Measurements from ENCODE around the gene LRG1.
"Not testable (repeated sequence)": the region's sequence is repeated elsewhere in the genome, so short reads cannot be mapped to it uniquely, and the experiment has no call there.

The LRG1 gene

GRCh38 chr19:4576016-4576933, 36.4 kb upstream of the LRG1 start:
- in situ Hi-C loops (cut with HindIII; ENCODE audit: low sequenced_read_pairs) = no loop called here

DNA sequence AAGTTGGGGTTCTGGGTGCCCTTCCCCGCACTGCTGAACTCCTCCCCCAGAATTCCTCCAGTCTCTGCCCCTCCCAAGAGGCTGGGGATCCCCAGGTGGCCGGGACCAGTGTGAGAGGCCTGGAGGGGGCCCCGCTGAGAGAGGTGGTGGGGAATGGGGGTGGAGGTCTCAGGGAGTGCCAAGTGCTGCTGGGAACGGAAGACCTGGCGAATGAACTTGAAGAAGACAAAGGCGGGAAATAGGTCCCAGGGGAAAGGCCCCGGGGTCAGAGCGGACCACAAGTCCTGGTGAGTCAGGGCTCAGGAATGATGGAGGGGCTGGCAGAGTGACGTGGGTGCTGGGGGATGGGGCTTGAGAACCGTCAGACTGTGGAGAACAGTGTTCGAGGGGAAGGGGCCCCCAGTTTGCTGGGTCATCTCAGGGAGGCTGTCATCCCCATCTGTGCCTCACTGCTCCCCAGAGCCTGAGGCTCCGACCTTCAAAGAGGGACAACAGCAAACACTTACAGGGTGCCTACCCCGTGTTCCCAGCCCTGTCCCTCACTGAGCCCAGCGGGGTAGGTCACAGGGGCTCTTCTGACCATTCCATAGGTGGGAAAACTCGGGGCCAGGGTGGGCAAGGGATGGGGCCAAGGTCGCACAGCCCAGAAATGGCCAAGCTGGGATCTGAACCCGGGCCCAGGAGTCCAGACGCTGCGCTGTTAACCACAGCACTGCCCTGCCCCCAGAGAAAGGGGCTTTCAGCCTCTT, 35.6 kb upstream of the LRG1 start:
- in situ Hi-C loops (cut with HindIII; ENCODE audit: low sequenced_read_pairs) = no loop called here

- in situ Hi-C loops (cut with HindIII; ENCODE audit: low sequenced_read_pairs) = no loop called here
Observed at GRCh38 chr19:4573682-4574081, 33.8 kb upstream of the LRG1 start.

GRCh38 chr19:4571305-4571917, 31.6 kb upstream of the LRG1 start:
- in situ Hi-C loops (cut with HindIII; ENCODE audit: low sequenced_read_pairs) = no loop called here

- in situ Hi-C loops (cut with HindIII; ENCODE audit: low sequenced_read_pairs) = no loop called here
Observed at GRCh38 chr19:4570916-4571304, 31.1 kb upstream of the LRG1 start.

DNA sequence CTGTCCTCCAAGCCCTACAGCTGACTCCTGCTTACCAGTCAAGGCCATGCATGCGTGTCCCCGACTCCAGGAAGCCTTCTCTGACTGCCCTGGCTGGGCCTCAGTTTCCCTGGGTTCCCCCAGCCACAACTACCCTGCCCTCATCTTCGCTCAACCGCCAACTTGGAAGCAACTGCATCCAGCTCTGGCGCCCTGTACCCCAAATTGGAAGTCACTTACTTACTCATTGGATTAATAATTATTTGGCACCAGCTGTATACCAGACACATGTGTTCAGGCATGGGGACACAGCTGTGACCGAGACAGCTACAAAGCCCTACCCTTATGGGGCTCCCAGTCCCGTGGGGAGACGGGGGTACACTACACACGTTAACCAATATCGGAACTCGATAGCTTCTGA, 30.6 kb upstream of the LRG1 start:
- in situ Hi-C loops (cut with HindIII; ENCODE audit: low sequenced_read_pairs) = no loop called here

GRCh38 chr19:4568886-4569285, 29.1 kb upstream of the LRG1 start:
- in situ Hi-C loops (cut with HindIII; ENCODE audit: low sequenced_read_pairs) = no loop called here

- in situ Hi-C loops (cut with HindIII; ENCODE audit: low sequenced_read_pairs) = no loop called here
Observed at GRCh38 chr19:4567584-4568071, 27.8 kb upstream of the LRG1 start.

- in situ Hi-C loops (cut with HindIII; ENCODE audit: low sequenced_read_pairs) = no loop called here
Observed at GRCh38 chr19:4566402-4567051, 26.7 kb upstream of the LRG1 start.

- in situ Hi-C loops (cut with HindIII; ENCODE audit: low sequenced_read_pairs) = not testable (repeated sequence)
Observed at GRCh38 chr19:4563562-4563961, 23.7 kb upstream of the LRG1 start.

GRCh38 chr19:4562085-4562484, 22.2 kb upstream of the LRG1 start:
- in situ Hi-C loops (cut with HindIII; ENCODE audit: low sequenced_read_pairs) = not testable (repeated sequence)

GRCh38 chr19:4559569-4559968, 19.7 kb upstream of the LRG1 start, which contains the start of gene SEMA6B:
TSS of gene SEMA6B (minus strand) at chr19:4559684. CDS start at chr19:4558457, 1,227 bp downstream.
- in situ Hi-C loops (cut with HindIII; ENCODE audit: low sequenced_read_pairs) = no loop called here

GRCh38 chr19:4557971-4558941, 18.4 kb upstream of the LRG1 start:
- in situ Hi-C loops (cut with HindIII; ENCODE audit: low sequenced_read_pairs) = no loop called here

GRCh38 chr19:4557144-4557970, 17.5 kb upstream of the LRG1 start:
- in situ Hi-C loops (cut with HindIII; ENCODE audit: low sequenced_read_pairs) = no loop called here

DNA sequence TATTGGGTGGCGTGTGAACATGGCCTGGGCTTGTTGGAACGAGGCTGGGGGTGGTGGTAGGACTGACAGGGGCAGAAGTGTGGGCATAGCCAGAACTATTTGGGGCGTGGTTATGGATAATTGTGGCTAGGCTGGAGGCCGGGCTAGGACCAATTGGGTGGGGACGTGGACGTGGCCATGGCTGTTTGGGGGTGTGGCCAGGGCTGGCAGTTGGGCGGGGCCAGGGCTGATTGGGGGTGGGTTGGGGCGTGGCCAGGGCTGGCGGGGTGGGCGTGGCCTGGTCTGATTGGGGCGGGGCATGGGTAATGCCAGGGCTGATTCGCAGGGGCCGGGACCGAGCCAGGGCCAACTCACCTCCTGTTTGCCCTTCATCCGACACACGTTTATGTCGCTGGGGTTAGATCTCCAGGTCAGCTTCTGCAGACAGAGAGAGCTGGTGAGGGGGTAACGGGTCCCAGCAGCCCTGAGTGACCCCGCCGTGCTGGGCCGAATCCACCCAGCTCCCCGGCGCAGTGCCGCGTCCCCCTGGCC, 16.8 kb upstream of the LRG1 start:
- in situ Hi-C loops (cut with HindIII; ENCODE audit: low sequenced_read_pairs) = no loop called here

- in situ Hi-C loops (cut with HindIII; ENCODE audit: low sequenced_read_pairs) = no loop called here
Observed at GRCh38 chr19:4555657-4556561, 16.1 kb upstream of the LRG1 start.

- in situ Hi-C loops (cut with HindIII; ENCODE audit: low sequenced_read_pairs) = no loop called here
Observed at GRCh38 chr19:4554717-4555116, 14.9 kb upstream of the LRG1 start.

GRCh38 chr19:4553775-4554174, 13.9 kb upstream of the LRG1 start:
- in situ Hi-C loops (cut with HindIII; ENCODE audit: low sequenced_read_pairs) = no loop called here

Measured in endothelial cell of hepatic sinusoid (primary cell).